Activated CD4-positive, alpha-beta T cell treated with anti-CD3 and anti-CD28 coated beads, Interleukin-2, amount 50 U/mL, for 48 hours (primary cell): ENCODE data around the gene SASH1.
A peak's percentile ranks its signal among the peaks of the same experiment; 100 is the strongest.

Experiments used
- DNase-seq, 2 experiments: peaks; one replicate each; pipeline ENCODE4 v3.0.0-alpha.2; 2020

The SASH1 gene

DNA sequence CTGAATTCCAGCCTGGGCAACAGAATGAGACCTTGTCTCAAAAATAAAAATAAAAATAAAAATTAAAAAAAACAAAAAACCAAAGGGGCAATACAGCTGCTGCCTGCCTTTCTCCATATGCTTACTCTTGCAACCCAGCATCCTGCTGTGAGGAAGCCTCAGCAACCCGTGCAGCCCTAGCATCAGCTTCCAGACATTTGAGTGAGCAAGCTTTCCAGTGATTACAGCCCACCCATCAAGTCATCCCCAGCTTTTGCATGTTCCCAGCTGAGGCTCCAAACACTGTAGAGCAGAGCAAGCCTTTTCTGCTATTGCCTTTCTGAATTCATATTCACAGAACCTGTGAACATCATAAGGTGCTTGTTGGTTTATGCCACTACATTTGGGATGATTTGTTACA is 93.8 kb downstream of the SASH1 start:
- no peak for DNase-seq

DNA sequence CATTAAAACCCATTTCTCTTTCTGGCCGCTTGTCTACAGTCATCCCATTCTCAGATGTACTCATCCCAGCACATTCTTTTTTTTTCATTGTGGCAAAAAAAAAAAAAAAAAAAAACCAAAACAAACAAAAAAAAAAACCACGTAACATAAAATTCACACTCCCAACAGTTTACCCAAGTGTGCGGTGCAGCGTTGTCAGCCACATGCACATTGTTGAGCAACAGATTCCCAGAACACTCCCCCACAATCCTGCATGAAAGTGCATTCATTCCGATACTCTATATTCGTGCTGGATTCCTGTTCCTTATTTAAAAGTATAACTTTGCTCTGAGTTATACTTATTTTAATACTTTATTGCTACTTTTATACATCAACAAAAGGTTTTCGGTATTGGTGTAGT is 96.0 kb downstream of the SASH1 start:
- no peak for DNase-seq

DNA sequence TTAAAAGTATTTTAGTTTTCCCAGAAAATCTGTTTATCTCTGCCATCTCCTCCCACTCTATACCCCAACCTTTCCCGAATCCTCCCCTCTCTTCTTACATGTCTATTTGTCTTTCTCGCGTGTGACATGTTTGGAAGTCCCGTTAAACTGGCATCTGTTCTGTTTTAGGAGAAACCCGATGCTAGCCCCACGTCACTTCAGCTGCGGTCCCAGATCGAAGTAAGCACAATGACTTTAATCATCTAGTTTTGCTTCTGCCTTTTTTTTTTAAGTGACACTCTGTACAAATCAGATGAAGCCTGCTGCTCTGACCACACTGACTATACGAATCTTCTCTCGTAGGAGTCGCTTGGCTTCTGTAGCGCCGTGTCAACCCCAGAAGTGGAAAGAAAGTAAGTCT is 97.4 kb downstream of the SASH1 start:
- DNase-seq = no peak

DNA sequence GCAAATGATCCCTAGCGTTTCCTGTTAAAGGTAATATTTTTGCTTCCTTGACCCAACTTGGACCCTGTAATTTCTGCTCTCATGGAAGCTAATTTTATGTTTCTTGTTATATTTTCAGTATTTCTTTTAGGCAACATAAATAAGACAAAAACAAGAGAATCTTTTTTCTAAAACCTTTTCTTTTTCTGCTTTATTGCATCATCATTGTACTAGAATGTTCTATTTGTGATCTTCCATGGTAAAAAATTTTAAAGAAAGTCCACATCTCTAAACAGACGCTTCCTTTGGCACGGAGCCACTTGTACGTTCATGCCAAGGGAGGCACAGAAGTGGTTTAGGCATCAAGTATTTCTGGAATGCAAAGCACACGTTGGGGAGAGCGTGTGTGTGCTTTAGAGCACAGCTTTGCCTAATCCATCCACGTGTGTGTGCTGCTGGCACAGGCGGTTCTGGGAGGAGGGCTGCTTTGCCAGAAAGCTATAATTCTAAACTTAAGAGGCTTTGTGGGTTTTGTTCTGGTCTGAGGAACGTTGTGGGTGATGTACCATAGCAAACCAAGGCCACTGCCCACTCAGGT is 98.3 kb downstream of the SASH1 start:
- no peak for DNase-seq

DNA sequence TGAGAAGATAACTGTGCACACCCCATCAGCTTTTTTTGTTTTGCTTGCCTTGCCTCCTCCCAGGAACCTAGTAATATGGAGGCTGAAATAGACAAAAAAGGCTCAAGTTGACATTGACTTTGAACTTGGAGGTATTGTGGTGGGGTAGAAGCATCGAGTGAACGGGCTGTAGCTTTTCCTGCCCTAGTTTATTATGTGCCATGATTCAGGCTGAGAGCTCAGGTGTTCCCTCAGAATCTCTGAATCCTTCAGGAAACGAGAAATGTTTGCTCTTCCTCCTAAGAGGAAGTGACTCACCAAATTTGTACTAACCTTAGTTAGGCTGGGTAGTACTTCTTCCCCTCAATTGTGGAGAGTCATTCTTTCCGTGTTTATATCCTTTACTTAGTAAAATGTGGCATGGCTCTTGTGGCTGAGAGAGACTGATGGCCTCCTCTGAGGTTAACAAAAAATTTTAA is 98.8 kb downstream of the SASH1 start:
- no peak for DNase-seq

DNA sequence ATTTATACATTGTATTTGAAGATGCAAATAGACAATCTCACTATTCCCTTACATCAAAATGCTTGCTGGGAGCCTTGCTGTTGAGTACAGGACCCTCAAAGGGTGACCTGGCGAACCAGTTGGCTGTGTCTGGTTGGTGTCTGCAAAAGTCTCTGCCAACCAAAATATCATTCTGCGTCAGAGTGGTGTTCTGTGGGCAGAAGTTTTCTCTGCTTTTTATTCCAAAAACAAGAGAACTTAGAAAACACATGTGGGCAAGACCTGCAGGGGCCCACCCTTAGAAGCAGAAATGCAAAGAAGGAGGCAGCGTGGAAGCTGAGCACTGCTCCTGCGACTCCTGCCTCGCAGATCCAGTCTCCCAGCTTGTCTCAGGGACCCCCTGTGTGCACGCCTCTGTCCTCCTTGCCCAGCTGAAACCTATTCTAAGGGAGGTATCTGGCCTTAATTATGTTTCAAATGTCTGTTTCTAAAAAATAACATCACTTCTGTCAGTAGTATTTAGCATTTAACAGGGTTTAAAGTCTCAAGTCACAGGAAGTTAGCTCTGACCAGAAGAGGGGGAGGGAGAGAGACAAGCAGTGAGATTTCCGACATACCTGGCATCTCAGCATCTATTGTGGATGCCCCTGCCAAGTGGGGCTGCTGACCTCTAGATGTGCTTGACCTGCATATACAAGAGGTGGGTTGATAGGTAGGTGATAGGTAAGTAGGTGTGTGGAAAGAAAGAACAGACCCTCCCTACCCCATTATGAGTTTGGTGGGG is 101.3 kb downstream of the SASH1 start:
- no peak for DNase-seq

DNA sequence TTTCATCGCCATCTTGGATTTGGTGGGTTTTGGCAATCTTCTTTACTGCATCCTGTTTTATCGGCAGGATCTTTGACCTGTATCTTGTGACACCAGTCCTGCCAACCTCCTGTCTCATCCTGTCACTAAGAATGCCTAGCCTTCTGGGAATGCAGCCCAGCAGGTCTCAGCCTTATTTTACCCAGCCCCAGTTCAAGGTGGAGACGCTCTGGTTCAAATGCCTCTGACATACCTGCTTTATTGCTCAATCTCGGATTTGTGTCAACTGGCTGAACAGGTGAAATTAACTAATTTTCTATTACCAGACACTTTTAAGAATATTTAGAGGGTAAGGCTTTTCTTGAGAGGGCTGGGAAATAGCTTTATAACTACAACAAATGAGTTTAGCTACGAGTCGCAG is 102.5 kb downstream of the SASH1 start:
- no peak for DNase-seq

DNA sequence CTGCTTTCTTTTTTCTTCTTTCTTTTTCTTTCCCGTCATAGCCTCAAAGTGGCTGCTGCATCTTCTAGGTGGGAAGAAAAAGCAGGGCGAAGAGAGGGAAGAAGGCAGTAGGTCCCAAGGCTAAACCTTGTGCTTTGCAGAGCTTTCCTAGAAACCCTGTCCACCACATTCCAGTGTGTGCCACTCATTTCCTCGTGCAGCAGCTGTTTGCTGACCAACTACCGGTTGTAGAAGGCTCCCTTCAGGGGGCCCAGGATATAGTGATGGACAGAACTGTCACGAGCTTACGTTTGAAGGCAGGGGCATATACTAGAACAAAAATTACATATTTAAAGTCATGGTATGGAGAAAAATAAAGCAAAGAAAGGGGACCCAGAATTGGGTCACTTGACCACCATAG is 103.0 kb downstream of the SASH1 start:
- no peak for DNase-seq

DNA sequence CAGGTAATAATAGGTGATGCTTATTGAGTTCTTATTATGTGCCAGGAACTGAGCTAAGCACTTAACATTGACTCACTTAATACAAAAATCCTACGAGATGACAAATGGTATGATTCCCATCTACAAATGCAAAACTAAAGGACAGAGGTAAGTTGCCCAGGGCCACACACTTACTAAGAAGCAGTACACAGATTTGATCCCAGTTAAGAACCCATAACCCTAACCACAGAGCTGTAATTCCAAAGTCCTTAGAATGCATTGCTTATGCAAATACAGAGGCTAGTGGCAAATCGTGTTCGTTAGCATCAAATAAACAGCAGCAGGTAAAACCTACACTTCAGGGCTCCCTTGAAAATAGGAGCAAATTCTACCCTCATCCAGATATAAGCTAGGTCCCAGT is 104.0 kb downstream of the SASH1 start:
- no peak for DNase-seq

DNA sequence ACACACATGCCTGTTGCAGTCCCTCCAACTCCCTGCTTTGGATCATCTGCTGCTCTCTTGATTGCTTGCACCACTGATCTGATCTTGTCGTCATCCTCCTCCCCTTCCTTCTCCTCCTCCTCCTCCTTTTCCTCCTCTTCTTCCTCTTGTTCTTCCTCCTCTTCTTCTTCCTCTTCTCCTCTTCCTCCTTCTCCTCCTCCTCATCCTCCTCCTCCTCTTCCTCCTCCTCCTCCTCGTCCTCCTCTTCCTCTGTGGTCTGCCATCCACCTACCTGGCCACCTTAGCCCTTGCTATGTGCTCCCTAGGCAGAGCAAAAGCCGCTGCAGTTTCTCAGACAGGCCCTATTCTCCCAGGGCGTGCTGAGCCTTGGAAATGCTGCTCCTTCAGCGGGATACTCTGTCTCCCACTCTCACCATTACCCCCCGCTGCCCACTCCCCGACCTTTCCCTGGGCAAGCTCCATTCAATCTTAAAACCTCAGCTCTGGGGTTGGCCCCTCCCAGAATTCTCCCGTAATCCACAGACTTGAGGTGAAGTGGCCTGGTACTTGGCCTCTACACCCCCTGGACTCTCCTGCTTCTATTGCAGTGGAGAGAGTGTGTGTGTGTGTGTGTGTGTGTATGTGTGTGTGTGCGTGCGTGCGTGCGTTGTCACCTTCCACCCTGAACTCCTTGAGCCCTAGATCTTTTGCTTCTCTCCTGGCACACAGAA is 105.0 kb downstream of the SASH1 start:
- DNase-seq = no peak

DNA sequence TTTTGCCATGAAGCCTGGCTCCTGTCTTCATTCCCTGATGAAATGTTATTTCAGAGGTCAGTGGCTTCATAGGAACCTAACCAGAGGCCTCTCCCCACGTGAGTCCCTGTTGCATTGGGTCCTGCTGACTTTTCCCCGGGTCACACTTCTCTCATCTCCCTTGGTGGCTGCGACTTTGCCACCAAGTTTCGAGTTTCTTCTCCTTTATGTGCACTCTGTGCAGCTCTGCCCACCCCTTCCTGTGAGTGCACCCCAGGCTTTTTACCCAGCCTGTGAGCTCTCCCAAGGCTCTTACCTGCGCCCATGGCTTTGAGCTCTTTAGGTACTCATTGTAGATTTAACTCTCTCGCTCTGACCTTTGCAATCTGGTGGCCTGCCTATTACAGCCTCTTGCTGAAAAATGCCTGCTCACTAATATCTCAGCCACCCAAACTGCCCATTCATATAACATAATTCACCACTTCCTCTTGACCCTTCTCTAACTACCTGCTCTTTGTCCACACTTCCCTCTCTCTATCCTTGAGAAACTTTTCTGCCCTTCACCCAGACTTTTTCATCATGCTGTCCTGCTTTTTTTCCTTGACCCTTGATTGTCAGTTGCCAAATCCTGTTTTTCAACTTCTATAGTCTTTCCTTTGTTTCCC is 105.9 kb downstream of the SASH1 start:
- DNase-seq = peak in 1 of 2 experiments; percentile 8

DNA sequence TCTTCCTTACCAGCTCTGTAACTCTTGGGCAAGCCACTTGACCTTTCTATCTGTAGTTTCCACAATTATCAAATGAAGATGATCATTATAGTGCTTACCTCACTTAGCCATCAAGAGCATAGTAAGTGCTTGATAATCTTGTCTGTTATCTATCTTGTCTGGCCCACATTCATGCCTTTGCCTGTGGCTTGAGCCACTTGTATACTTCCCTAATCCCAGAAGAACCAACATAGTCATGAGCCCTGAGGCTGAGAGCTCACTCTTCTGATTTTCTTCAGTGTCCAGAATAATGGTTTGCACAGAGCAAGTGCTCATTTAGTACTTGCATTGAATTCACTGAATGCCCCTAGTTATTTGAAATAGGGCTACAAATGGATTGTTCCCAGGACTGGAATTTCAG is 108.2 kb downstream of the SASH1 start:
- DNase-seq = no peak

DNA sequence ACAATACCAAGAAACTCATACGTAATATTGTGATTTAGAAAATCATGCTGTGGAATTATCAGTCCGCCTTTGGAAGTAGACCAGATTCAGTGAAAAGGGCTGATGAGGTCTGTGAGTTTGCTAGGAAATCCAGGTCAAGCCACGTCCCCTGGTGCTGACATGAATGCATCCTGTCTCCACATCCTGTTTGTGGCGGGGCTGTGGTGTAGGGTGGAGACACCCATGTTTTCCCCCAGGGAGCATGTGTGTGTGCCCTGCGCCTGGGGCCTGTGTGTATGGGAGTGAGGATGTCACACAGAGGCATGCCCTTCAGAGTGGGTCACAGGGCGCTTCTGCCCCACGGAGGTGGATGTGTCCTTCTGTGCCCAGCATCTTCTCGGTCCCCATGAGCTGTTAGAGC is 109.1 kb downstream of the SASH1 start:
- DNase-seq = peak; percentile 33 to 53

DNA sequence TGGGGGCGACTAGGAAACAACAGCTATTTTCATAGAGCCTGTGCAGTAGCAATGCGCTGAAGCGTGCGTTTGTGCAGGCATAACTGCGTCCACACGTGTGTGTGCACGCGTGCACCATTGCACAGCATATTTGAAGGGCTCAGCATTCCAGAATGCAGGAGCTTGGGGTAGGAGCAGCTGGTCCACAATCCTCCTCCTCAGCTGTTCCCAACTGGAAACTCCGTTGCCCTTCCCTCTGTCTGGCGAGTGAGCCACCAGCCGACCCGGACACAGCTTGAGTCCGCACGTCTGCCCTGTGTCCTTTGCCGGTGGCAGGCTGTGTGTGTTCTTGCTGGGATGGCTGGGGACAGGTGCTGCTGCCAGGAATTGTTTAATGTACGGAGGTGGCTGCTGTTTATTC is 110.2 kb downstream of the SASH1 start:
- DNase-seq = no peak

DNA sequence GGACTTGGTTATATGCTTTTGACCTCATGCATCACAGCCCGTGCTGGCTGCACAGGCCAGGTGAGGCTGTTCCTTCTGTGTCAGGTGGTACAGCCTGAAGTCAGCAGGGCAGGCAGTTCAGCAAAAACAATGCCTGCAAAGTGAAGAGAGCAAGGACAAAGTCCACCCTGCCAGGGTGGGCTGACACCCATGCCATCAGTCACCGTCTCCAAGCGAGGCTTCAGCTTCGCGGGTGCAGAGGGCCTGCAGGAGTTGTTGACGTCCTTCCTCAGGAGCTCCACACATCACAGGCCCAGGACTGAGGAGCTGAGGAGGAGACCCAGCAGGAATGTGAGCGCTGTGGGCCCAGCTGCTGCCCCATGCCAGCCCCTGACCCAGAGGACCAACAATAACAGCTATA is 111.3 kb downstream of the SASH1 start:
- no peak for DNase-seq

DNA sequence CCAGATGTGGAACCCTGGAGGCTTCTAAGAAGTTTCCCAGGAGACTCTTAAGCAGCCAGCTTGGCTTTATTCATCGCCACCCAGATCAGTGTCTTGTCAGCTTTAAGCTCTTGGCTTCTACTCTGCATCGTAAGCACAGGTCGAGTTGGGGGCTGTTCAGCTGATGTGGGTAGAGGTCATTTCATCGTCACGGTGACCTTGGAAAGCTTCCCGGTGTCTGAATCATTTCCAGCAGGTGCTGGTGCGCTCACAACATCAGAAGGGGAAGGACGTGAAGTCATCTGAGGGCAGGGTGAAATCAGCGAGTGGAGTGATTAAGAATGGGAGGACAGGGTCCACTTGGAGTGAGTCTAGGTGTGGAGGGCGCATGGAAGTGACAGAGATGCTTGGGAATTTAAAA is 112.6 kb downstream of the SASH1 start:
- DNase-seq = no peak

DNA sequence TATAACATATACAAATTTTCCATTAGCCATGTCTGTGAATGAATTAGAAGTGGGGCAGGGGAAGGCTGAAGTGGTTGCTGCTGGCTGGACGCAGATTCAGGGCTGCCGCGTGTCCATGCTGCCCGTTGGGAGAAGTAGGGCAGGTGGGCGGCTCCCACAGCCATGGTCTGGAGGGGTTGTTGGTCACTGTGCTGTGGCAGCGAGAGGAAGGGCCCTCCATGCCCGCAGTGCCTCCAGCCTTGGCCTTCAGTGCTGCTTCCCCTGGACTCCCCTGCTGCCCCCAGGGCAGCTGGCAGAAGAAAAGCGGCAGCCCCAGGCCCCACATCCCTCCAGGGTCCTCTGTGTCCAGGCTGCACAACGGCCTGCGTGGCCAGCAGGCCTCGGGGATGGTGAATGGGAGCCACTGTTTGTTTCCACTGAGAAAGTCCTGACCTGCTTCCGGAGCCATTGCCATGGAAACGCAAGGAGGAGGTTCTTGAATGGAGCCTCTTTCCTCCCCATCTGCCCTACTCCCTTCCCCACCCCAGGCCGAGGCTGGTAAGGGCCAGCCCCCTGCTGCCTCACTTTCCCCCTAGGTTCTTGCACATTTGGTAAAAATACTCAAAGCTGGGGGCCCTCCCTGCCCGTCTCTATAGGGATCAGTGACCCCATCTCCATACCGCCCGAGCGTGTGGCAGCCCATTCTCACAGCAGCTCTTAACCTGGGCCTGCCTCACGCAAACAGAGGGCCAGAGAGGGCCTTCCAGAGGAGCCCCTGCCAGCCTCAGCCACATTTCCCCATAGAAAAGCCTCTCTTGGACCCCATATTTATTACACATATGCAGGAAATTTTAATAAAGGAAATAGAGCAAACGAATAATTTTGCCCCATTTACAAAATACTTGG is 113.3 kb downstream of the SASH1 start:
- DNase-seq = no peak

DNA sequence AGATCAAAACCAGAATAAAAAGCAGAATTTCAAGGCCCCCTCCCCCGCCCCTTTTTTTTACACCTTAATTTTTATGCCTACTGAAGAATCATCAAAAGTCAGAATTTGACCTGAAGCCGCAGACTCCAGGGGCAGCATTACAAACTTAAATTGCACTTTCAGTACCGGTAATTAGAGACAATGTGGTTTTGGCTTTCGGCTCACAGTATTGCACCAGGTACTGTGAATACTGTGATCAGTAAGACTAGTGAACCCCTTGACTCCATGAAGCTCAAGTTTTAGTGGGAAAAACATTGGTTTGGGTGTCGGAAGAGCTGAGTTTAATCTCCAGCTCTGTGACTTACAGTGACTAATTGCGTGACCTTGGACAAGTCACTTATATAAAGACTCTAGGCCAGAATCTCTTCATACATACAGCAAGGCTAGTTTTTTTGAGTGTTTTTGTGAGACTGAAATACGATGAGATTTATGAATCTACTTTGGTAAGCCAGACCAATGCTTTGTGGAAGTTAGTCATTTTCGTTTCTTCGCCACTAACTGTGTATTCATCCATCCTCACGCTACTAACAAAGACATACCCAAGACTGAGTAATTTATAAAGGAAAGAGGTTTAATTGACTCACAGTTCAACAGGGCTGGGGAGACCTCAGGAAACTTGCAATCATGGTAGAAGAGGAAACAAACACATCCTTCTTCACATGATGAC is 114.7 kb downstream of the SASH1 start:
- DNase-seq = no peak

DNA sequence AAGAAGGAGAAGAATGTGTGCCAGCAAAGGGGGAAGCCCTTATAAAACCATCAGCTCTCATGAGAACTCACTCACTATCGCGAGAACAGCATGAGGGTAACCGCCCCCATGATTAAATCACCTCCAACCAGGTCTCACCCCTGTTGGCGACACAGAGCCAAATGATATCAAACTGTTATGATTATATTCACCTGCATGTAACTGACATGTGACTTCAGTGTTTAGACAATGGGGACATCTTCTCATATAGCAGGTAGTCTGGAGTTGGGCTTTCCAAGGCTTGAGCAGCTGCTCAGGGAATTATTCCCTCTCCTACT is 115.2 kb downstream of the SASH1 start:
- DNase-seq = peak in 1 of 2 experiments; percentile 14

DNA sequence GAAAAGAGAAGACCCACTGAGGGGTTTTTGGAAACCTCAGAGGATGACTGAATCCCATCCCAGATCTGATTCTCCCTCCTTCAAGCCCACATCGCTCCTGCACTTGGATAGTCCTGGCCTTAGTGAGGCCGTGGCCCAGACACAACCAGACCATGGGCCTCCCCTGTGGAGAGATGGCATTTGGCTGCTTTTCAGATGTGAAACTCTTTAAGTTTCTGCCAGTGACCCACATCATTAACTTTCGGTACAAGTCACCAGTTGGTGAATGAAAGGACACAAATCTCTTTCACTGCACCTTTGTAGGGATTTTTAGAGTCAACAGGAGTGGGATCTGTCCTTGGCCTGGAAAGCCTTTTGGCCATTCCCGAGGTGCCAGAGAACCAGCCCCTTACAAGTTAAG is 116.6 kb downstream of the SASH1 start:
- no peak for DNase-seq

DNA sequence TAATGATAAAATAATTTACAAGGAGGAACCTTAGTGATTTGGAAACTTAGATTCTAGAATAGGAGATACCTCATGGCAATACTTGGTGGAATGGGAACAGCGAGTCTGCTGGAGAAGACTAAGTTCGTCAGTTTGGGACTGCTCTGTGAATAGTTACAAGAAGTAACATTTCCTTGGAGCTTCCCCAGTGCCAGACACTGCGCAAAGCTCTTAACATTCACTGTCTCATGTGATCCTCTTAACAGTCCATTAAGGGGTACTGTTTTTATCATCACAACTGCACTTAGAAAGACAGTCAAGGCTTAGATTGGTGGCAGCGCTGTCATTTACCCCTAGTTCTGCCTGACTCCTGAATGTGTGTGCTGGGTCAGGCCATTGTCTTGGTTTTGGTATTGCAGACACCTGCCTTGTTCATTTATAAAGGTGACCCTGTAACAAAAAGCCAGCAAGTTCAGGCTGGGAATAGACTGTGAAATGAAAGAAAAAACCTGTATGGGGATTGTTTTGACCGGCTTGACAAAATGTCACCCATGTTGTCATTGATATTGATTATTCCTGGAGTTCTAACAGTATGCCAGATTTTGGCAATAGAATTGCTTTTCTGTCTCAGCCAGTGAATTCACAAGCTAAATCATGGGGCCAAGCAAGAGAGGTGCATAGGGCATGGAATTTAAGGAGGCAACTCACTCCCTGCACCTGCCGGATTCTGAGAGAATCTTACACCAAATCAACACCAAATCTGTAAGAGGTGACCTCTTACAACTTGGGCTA is 118.4 kb downstream of the SASH1 start:
- no peak for DNase-seq
